Fibroblast of lung (primary cell): Measurements from ENCODE around the gene MS4A4A.
A peak's percentile ranks its signal among the peaks of the same experiment; 100 is the strongest.

Source experiments
- CTCF ChIP-seq, 2 donors: IDR thresholded peaks in 1 of 2; conservative IDR thresholded peaks in 1 of 2; 1 replicate in 1 of 2; 2 replicates in 1 of 2; pipeline ENCODE4 v1.5.1; 2011 to 2012; ENCODE audit warnings: low read length in 2 of 2, control low read depth in 1 of 2, inconsistent platforms in 1 of 2, low read depth in 1 of 2, mild to moderate bottlenecking in 1 of 2
- EZH2 ChIP-seq: IDR thresholded peaks from 2 replicates; pipeline ENCODE4 v1.5.1; 2012; ENCODE audit warnings: low read length, control low read depth, mild to moderate bottlenecking; ENCODE audit errors: missing control alignments

GRCh38 chr11:60251485-60252212, 28.8 kb upstream of the MS4A4A start:
- TF ChIP-seq CTCF (conservative IDR thresholded peaks at IDR 0.05 in 1 of 2, IDR thresholded peaks at IDR 0.05 in 1 of 2; ENCODE audit: low read depth in 1 of 2, low read length in 2 of 2) (peak; percentile 33 to 53), EZH2 (no peak)
